MCF 10A (cell line): ENCODE data around the gene ZNF225. TPM values are rescaled to one million over a fixed set of nuclear protein-coding genes. Genes with fewer than 3 reads are reported as not detected.

ENCODE experiments used
- Bru-seq: library from RNA; stranded (reverse); fragments of 400-500 nt; gene quantifications from one replicate; lab custom pipeline; 2021; lab: Mats Ljungman, UMichigan
- BruChase-seq, 2 experiments: library from RNA; stranded (reverse); fragments of 400-500 nt; gene quantifications; one replicate each; lab custom pipeline; 2021; lab: Mats Ljungman, UMichigan
- BruUV-seq: library from RNA; stranded (reverse); fragments of 400-500 nt; replicated peaks from 2 replicates; lab custom pipeline; 2021; lab: Mats Ljungman, UMichigan
- CTCF ChIA-PET: fragments of 300-600 bp; sonication (Branson Sonifier 250); formaldehyde crosslinking; extraction: SDS; loops from one replicate; lab custom pipeline; 2021; ENCODE audit warnings: antibody characterized with exemption, inconsistent platforms; lab: Yijun Ruan, JAX
- POLR2A ChIA-PET: fragments of 300-600, 350-650 bp; sonication (Branson Sonifier 250); formaldehyde crosslinking; extraction: SDS; loops from one replicate; lab custom pipeline; 2020; ENCODE audit warnings: antibody characterized with exemption, inconsistent platforms; lab: Yijun Ruan, JAX
- DNase-seq: peaks from one replicate; pipeline ENCODE4 v3.0.0-alpha.2; 2018; ENCODE audit not compliant: unreplicated experiment
- H3K27ac Mint-ChIP-seq: one replicate; pipeline ENCODE4 v1.8.0; 2022; ENCODE audit warnings: mild to moderate bottlenecking, low read depth, mixed read lengths; ENCODE audit not compliant: unreplicated experiment
- H3K27me3 Mint-ChIP-seq: one replicate; pipeline ENCODE4 v1.8.0; 2022; ENCODE audit warnings: mixed read lengths; ENCODE audit not compliant: insufficient read depth, unreplicated experiment
- H3K36me3 Mint-ChIP-seq: one replicate; pipeline ENCODE4 v1.8.0; 2022; ENCODE audit warnings: mild to moderate bottlenecking, moderate library complexity, mixed read lengths; ENCODE audit not compliant: insufficient read depth, unreplicated experiment
- H3K4me1 Mint-ChIP-seq: one replicate; pipeline ENCODE4 v1.8.0; 2022; ENCODE audit warnings: mixed read lengths; ENCODE audit not compliant: insufficient read depth, unreplicated experiment
- H3K4me3 Mint-ChIP-seq: one replicate; pipeline ENCODE4 v1.8.0; 2022; ENCODE audit warnings: mild to moderate bottlenecking, moderate library complexity, mixed read lengths; ENCODE audit not compliant: unreplicated experiment
- H3K9me3 Mint-ChIP-seq: one replicate; pipeline ENCODE4 v1.8.0; 2022; ENCODE audit warnings: mixed read lengths; ENCODE audit not compliant: unreplicated experiment
- intact Hi-C: fragments of 100-400 bp; cut with micrococcal nuclease; formaldehyde crosslinking; loops from 2 replicates; pipeline ENCODE4 v1.14.1; 2022
- long read RNA-seq: library from polyadenylated mRNA; stranded (forward); transcript quantifications from one replicate; pipeline ENCODE4 v2.0.0, GENCODE V29; 2022
- total RNA-seq: library from RNA; stranded (reverse); gene quantifications from 2 replicates; pipeline ENCODE4 v1.2.3, GENCODE V29; 2022
- TF ChIP-seq, protein P1 (sequence below): fragments of 200-600 bp; IDR thresholded peaks from one replicate; pipeline ENCODE4 v1.8.0; 2022; ENCODE audit warnings: antibody characterized with exemption, mild to moderate bottlenecking; ENCODE audit not compliant: unreplicated experiment

The ZNF225 gene
- total RNA-seq (3.6 and 5.7 TPM in 2 replicates), Bru-seq, nascent RNA (percentile 63 among the genes with signal in this experiment), BruChase-seq, experiment 1, labeled RNA remaining after a 6-hour chase (percentile 56 among the genes with signal in this experiment), BruChase-seq, experiment 2, labeled RNA remaining after a 2-hour chase (percentile 73 among the genes with signal in this experiment)
- long read RNA-seq, partial matches to known transcripts = 0 of 3 reads
- long read RNA-seq, other reads (novel, unspliced or antisense) = 3 of 3 reads

DNA sequence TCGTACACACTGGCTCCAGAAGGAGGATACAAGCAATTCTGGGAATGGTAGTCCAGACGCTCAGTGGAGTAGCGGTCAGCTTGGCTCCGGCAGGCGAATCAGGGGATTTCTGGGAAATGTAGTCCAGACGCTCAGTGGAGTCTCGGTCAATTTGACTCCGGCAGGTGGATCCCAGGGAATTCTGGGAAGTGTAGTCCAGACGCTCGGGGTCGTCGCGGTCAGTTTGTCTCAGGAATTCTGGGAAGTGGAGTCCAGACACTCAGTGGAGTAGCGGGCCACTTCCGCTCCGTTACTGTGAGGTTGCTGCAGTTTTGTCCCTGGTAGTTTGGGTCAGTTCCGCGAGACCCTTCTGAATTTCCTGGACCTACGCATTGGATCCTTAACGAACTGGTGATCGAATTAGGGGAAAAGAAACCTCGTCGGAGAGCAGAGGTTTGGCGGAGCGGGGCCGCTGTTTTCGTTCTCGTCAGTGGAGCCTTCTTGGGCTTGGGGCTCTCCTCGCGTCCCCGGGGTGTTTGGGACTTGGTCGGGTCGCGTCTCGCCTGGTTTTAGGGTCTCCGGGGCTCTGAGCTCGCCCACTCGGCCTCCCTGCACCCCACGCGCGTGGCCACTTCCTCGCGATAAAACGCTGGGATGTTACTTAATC is at the start of gene ZNF225:
Gene ZNF225, plus strand, starts transcription at position 262 of the 646 bp plus-strand sequence. CDS start 2,429 bp downstream, outside the sequence.
- Mint-ChIP-seq H3K4me3 (peak within 1 kb of the TSS; percentile 86), H3K36me3 (peaks cover 23% of the 10 kb centered on the region), H3K4me1 (peaks cover 6% of the 10 kb centered on the region), H3K9me3 (peaks cover 8% of the 10 kb centered on the region), H3K27me3 (no peaks in the 10 kb centered on the region), H3K27ac (peak within 1 kb of the TSS; percentile 57)
- CTCF ChIA-PET = no interaction called here
- DNase-seq = peak; percentile 99
- no TSS peak for BruUV-seq
- POLR2A ChIA-PET = interaction anchor here (0.6 to 5.4 kb wide), 20 partner anchors 14 to 424 kb away, joined by 3 to 42 read pairs (median 4); partner anchors contain the start of genes ZNF180, ZNF221, ZNF224 and ZNF226
- intact Hi-C loops = loop anchor here (1.0 to 5.0 kb wide), 4 partner anchors 19 to 191 kb away; partner anchors contain the start of genes ZNF224, ZNF227 and ZNF230
- TF ChIP-seq, protein P1, sequence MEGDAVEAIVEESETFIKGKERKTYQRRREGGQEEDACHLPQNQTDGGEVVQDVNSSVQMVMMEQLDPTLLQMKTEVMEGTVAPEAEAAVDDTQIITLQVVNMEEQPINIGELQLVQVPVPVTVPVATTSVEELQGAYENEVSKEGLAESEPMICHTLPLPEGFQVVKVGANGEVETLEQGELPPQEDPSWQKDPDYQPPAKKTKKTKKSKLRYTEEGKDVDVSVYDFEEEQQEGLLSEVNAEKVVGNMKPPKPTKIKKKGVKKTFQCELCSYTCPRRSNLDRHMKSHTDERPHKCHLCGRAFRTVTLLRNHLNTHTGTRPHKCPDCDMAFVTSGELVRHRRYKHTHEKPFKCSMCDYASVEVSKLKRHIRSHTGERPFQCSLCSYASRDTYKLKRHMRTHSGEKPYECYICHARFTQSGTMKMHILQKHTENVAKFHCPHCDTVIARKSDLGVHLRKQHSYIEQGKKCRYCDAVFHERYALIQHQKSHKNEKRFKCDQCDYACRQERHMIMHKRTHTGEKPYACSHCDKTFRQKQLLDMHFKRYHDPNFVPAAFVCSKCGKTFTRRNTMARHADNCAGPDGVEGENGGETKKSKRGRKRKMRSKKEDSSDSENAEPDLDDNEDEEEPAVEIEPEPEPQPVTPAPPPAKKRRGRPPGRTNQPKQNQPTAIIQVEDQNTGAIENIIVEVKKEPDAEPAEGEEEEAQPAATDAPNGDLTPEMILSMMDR = no peak

GRCh38 chr19:44066305-44066704 is 46.9 kb upstream of the ZNF225 start:
- no TSS peak for BruUV-seq
- POLR2A ChIA-PET = no interaction called here
- CTCF ChIA-PET = no interaction called here
- Mint-ChIP-seq H3K4me3 (no peak overlapping the region), H3K36me3 (no peaks in the 10 kb centered on the region), H3K4me1 (peaks cover 5% of the 10 kb centered on the region), H3K27me3 (no peaks in the 10 kb centered on the region), H3K9me3 (peaks cover 37% of the 10 kb centered on the region), H3K27ac (no peak overlapping the region)
- TF ChIP-seq, protein P1 = no peak
- intact Hi-C loops = no loop called here
- no peak for DNase-seq

GRCh38 chr19:44069415-44069814 is 43.8 kb upstream of the ZNF225 start:
- ChIA-PET POLR2A (interaction anchor here (0.7 to 1.1 kb wide), 2 partner anchors 25 to 847 kb away, joined by 3 to 4 read pairs; partner anchors contain the start of gene ZNF224), CTCF (interaction anchor here (0.6 kb wide), 1 partner anchor 14 kb away, joined by 3 read pairs; no protein-coding TSS in a partner anchor)
- Mint-ChIP-seq H3K4me3 (no peak overlapping the region), H3K36me3 (peaks cover 8% of the 10 kb centered on the region), H3K9me3 (peaks cover 34% of the 10 kb centered on the region), H3K27me3 (no peaks in the 10 kb centered on the region), H3K4me1 (peaks cover 17% of the 10 kb centered on the region), H3K27ac (no peak overlapping the region)
- BruUV-seq = no TSS peak
- DNase-seq = no peak
- TF ChIP-seq, protein P1 = no peak
- intact Hi-C loops = no loop called here
